ENCODE measurements around the gene TMEM116.
"Not testable (repeated sequence)": the region's sequence is repeated elsewhere in the genome, so short reads cannot be mapped to it uniquely, and the experiment has no call there.

Gene TMEM116

DNA sequence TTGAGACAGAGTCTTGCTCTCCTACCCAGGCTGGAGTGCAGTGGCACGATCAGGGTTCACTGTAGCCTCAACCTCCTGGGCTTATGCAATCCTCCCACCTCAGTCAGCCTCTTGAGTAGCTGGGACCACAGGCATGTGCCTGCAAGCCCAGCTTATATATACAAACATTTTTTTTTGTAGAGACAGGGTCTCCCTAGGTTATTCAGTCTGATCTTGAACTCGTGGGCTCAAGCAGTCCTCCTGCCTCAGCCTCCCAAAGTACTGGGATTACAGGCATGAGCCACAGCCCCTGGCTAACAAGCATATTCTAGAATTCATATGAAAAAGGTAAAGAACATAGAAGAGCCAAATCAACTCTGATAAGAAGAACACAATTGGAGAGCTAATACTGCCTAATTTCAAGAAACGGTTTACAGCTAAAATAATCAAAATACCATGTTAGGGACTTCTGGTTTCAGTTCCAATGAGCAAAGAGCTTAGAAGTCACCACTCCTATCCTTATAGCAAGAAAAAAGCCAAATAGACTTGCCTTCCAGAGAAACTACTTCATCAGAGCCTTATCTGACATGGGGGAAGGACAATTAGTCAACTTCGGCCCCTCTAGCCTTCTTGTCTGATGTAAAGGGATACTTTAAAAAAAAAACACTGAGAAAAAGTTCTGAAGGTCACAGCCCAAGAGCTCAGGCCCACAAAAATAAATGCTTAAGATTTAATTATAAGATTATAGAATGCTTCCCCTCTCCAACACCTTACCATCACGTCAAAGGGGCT is 37.6 kb downstream of the TMEM116 start:
- DNase-seq: no peak

GRCh38 chr12:111971800-111972199 is 41.2 kb downstream of the TMEM116 start:
- no peak for DNase-seq

- DNase-seq: no peak
These were observed 48.0 kb downstream of the TMEM116 start for GRCh38 chr12:111964935-111965334.

DNA sequence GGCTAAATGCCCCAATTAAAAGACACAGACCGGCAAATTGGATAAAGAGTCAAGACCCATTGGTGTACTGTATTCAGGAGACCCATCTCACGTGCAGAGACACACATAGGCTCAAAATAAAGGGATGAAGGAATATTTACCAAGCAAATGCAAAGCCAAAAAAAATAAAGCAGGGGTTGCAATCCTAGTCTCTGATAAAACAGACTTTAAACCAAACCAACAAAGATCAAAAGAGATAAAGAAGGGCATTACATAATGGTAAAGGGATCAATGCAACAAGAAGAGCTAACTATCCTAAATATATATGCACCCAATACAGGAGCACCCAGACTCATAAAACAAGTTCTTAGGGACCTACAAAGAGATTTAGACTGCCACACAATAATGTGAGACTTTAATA is 53.4 kb downstream of the TMEM116 start:
- not testable (repeated sequence) for DNase-seq

GRCh38 chr12:111957224-111957623 is 55.7 kb downstream of the TMEM116 start:
- DNase-seq: not testable (repeated sequence)

DNA sequence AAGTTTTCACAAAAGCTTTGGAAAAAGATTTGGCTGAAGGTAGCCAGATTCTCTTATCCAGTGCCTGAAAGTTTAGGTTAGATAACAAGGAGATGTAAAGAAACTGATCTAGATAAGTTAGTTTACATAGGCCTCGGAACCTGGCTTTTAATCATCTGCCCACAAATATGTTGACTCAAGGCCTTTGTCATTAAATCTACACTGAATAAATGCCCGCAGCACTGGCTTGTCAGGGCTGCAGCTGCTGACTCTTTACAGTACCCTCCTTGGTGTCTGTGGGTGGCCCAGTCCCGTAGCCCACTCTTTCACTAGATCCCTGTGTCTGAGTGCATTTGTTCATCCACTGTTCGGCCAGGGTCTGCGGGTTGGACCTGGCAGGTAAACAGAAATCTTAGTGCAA is 58.0 kb downstream of the TMEM116 start:
- DNase-seq: no peak

DNA sequence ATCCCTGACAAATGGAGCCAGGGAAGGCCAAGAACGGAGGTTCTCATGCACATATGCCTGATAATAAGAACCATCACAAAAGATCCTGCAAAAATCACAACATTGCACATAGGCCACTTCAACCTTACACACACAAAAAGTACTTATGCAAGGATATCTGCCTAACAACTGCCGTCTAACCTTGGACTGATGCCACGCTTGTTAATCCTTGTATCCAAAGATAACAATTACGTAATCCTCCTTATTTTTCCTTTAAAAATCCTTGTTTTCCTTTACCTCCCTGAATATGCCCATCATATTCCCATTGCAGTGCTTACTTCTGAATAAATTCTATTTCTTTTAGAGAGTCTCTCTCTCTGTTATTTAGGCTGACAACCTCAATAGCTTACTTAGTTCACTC is 59.5 kb downstream of the TMEM116 start:
- DNase-seq: no peak

DNA sequence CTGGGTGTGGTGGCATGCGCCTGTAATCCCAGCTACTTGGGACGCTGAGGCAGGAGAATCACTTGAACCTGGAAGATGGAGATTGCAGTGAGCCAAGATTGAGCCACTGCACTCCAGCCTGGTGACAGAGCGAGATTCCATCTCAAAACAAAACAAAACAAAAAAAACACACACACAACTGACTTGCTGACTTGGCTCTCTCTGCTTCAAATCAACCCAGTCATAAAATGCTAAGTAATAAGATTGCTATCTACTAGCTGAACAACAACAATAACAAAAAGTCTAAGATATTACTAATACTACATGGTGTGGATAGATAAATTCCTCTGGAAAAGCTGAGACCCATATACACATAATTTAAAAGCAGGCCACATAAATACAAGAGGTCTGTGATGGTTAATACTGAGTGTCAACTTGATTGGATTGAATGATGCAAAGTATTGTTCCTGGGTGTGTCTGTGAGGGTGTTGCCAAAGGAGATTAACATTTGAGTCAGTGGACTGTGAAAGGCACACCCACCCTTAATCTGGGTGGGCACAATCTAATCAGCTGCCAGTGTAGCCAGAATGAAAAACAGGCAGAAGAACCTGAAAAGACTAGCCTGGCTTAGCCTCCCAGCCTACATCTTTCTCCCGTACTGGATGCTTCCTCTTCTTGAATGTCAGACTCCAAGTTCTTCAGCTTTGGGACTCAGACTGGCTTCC is 60.7 kb downstream of the TMEM116 start:
- not testable (repeated sequence) for DNase-seq

- peak; percentile 36 for DNase-seq
These were observed 61.8 kb downstream of the TMEM116 start for GRCh38 chr12:111950961-111951676.

DNA sequence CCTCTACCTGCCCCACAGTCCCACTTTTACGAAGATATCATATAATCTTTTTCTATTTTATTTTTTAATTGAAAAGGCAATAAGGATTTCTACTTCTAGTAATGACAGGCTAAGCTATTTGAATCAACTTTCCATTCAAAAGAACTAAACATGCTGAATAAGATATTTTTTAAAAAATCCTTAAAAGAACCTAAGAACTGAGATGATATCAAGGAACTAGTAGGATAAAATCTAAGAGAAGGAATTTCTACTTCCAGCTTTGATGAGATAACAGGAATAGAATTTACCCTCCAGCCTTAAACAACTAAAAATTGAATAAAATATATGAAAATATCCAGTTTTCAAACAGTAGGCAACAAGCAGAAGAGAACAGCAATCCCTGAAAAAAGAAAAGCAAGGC is 69.0 kb downstream of the TMEM116 start:
- DNase-seq: no peak

DNA sequence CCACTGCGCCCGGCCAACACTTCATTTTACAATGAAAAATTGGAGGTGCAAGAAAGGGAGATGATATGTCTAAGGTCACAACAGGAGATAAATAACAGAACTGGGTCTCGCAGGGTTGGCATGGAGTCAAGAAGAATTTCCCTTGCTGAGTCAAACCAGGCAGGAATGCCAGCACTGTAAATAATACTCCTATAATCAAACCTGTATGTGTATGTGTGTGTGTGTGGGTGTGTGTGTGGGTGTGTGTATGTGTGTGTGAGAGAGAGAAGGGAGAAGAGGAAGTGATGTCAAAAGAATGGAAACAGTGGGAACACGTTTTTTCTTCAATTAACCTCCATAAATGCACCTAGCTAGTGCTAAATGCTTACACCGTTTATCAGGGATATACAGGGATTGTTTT is 70.4 kb downstream of the TMEM116 start:
- no peak for DNase-seq

DNA sequence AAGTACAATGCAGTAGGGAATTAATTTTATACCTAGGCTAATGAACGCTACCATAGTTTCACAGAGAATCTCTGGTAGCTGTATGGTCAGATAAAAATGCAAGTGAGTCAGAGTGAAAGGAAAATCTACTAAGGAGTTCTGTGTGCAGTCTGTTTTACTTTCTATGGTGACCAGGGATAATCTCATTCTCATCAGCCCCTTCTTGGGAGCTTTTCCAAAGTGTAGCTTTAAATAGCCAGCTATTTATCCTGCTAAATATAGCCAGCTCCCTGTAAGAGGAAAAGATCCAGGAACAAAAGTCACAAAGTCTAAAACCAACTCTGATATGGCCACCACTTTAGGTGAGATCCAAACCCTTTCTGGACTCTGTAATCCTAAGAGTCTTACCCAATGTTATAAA is 75.5 kb downstream of the TMEM116 start:
- no peak for DNase-seq

DNA sequence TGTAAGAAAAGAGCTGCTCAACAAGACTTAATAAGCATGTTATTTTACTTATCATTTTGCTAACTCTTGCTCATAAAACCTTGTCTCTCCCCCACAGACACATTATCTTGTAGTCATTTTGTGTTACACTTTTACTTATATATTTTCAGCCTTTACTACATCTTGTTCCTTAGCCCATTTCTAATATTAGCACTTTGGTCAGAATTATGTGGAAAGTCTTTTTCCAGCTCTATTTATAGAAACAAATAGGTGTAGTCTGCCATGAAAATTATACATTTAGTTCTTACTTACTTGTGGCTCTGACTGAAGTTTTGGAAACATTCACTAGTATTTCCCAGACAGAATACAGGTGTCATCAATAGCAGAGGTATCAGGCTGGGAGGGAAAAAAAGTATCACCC is 76.1 kb downstream of the TMEM116 start:
- DNase-seq: no peak

DNA sequence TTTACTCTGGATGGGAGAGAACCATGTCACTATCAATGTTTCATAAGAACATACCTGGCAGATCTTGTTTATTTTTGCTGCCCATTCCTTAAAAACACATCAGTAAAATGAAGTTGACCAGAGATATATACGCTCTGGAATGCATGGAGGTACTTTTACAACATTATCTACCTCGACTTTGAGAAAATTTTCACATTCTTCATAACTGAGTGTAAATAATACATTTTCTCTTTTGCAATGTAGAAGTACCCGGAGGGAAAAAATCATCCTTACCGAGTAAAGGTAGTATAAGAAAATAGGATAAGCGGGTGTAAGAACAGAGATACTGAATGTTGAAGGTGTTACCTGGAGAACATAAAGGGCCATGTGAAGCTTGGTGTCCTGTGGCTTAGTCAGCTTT is 80.7 kb downstream of the TMEM116 start:
- no peak for DNase-seq

DNA sequence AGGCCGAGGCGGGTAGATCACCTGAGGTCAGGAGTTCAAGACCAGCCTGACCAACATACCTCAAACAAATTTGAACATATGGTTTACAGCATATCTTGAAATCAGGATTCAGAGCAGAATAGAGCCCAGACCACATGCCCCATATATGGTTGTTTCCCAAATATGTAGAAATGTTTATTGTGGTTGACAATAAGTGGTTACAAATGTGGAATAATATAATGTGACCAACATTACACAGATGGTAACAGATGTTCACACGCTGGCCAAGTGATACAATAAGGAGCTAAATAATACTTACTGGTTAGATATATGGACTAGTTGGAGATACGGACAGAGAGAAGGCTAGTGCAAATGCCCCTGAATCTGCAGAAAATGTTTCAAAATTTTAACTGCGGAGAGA is 85.6 kb downstream of the TMEM116 start:
- DNase-seq: no peak

- no peak for DNase-seq
These were observed 86.3 kb downstream of the TMEM116 start for GRCh38 chr12:111926631-111927030.

GRCh38 chr12:111925171-111925570 is 87.8 kb downstream of the TMEM116 start:
- no peak for DNase-seq

GRCh38 chr12:111907740-111908139 is 105.2 kb downstream of the TMEM116 start:
- DNase-seq: no peak

- no peak for DNase-seq
These were observed 107.5 kb downstream of the TMEM116 start for GRCh38 chr12:111905502-111905901.

- DNase-seq: no peak
These were observed 108.5 kb downstream of the TMEM116 start for GRCh38 chr12:111904446-111904975.

- no peak for DNase-seq
These were observed 111.8 kb downstream of the TMEM116 start for GRCh38 chr12:111901182-111901581.

- no peak for DNase-seq
These were observed 118.4 kb downstream of the TMEM116 start for GRCh38 chr12:111894556-111894955.

GRCh38 chr12:111893287-111893686 is 119.7 kb downstream of the TMEM116 start:
- no peak for DNase-seq

All from activated CD4-positive, alpha-beta T cell treated with anti-CD3 and anti-CD28 coated beads, Interleukin-2, Interleukin-6, amounts not matched to agents 100 ng/mL and 50 ng/mL, durations not matched to agents 16 hours and 8 hours (primary cell).